ENCODE measurements around the gene CAND2.
A peak's percentile ranks its signal among the peaks of the same experiment; 100 is the strongest.
"Not testable (repeated sequence)": the region's sequence is repeated elsewhere in the genome, so short reads cannot be mapped to it uniquely, and the experiment has no call there.

Gene CAND2

GRCh38 chr3:12780751-12781150 lies 15.7 kb upstream of the CAND2 start:
- Histone ChIP-seq H3K4me3 (ENCODE audit: low read depth, low read length) (no peak overlapping the region), H3K27ac (no peak overlapping the region), H3K36me3 (replicated peaks) (no peaks in the 10 kb centered on the region), H3K27me3 (replicated peaks) (no peaks in the 10 kb centered on the region)
- TF ChIP-seq, protein P1, sequence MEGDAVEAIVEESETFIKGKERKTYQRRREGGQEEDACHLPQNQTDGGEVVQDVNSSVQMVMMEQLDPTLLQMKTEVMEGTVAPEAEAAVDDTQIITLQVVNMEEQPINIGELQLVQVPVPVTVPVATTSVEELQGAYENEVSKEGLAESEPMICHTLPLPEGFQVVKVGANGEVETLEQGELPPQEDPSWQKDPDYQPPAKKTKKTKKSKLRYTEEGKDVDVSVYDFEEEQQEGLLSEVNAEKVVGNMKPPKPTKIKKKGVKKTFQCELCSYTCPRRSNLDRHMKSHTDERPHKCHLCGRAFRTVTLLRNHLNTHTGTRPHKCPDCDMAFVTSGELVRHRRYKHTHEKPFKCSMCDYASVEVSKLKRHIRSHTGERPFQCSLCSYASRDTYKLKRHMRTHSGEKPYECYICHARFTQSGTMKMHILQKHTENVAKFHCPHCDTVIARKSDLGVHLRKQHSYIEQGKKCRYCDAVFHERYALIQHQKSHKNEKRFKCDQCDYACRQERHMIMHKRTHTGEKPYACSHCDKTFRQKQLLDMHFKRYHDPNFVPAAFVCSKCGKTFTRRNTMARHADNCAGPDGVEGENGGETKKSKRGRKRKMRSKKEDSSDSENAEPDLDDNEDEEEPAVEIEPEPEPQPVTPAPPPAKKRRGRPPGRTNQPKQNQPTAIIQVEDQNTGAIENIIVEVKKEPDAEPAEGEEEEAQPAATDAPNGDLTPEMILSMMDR (IDR thresholded peaks at IDR 0.05; ENCODE audit: low read depth, low read length, missing control alignments) = no peak
- in situ Hi-C loops (cut with HindIII; ENCODE audit: low pct_ligation_motif_present, low sequenced_read_pairs) = no loop called here
- DNase-seq = no peak

GRCh38 chr3:12782172-12782815 lies 14.2 kb upstream of the CAND2 start:
- in situ Hi-C loops (cut with HindIII; ENCODE audit: low pct_ligation_motif_present, low sequenced_read_pairs) = no loop called here
- TF ChIP-seq, protein P1 (IDR thresholded peaks at IDR 0.05; ENCODE audit: low read depth, low read length, missing control alignments) = no peak
- H3K27ac ChIP-seq = no peak overlapping the region
- no peak overlapping the region for H3K4me3 ChIP-seq (ENCODE audit: low read depth, low read length)
- no peaks in the 10 kb centered on the region for H3K36me3 ChIP-seq (replicated peaks)
- no peaks in the 10 kb centered on the region for H3K27me3 ChIP-seq (replicated peaks)
- DNase-seq = peak; percentile 68

DNA sequence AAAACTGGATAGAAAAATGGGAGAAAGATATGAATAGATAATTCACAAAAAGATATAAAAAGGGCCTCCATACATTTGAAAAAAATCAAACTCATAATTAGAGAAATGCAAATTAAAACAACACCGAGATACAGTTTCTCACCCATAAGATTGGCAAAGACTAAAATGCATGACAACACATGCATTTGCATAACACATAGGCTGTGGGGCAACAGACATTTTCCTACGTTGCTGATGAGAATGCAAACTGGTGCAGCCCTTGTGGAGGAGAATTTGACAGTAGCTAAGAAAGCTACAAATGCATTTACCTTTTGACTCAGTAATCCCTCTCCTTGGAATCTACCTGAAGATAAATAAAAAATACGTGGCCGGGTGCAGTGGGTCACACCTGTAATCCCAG lies 11.4 kb upstream of the CAND2 start:
- Histone ChIP-seq H3K27me3 (replicated peaks) (no peaks in the 10 kb centered on the region), H3K36me3 (replicated peaks) (no peaks in the 10 kb centered on the region), H3K4me3 (ENCODE audit: low read depth, low read length) (no peak overlapping the region), H3K27ac (no peak overlapping the region)
- no peak for DNase-seq
- in situ Hi-C loops (cut with HindIII; ENCODE audit: low pct_ligation_motif_present, low sequenced_read_pairs) = no loop called here
- TF ChIP-seq, protein P1 (IDR thresholded peaks at IDR 0.05; ENCODE audit: low read depth, low read length, missing control alignments) = no peak

DNA sequence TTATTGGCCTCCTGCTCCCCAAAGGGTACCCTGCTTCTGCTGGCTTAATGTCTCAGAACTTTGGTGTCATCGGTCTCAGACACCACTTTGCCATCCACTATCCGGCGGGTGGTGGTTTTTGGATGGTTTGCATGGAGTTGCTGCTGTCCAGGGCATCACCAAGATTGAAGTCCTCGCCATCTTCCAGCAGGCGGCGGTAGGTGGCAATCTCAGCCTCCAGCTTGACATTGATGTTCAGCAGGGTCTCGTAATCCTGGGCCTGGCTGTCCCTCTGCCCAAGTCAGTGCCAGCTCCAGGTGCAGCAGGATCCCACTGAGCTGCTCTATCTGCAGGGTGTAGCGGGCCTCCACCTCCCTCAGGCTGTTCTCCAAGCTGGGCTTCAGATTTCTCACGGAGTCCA lies 9.1 kb upstream of the CAND2 start:
- H3K27ac ChIP-seq; H3K27me3 ChIP-seq (replicated peaks); H3K4me3 ChIP-seq (ENCODE audit: low read depth, low read length); in situ Hi-C loops (cut with HindIII; ENCODE audit: low pct_ligation_motif_present, low sequenced_read_pairs); H3K36me3 ChIP-seq (replicated peaks): not testable (repeated sequence)
- TF ChIP-seq, protein P1 (IDR thresholded peaks at IDR 0.05; ENCODE audit: low read depth, low read length, missing control alignments) = peak; percentile 24
- peak; percentile 29 for DNase-seq

- H3K36me3 ChIP-seq (replicated peaks); H3K4me3 ChIP-seq (ENCODE audit: low read depth, low read length); H3K27me3 ChIP-seq (replicated peaks); in situ Hi-C loops (cut with HindIII; ENCODE audit: low pct_ligation_motif_present, low sequenced_read_pairs); DNase-seq; H3K27ac ChIP-seq: not testable (repeated sequence)
These were observed 8.4 kb upstream of the CAND2 start for GRCh38 chr3:12787967-12788690.

- no peak for DNase-seq
- in situ Hi-C loops (cut with HindIII; ENCODE audit: low pct_ligation_motif_present, low sequenced_read_pairs) = no loop called here
- Histone ChIP-seq H3K4me3 (ENCODE audit: low read depth, low read length) (no peak overlapping the region), H3K36me3 (replicated peaks) (no peaks in the 10 kb centered on the region), H3K27me3 (replicated peaks) (no peaks in the 10 kb centered on the region), H3K27ac (no peak overlapping the region)
- TF ChIP-seq, protein P1 (IDR thresholded peaks at IDR 0.05; ENCODE audit: low read depth, low read length, missing control alignments) = no peak
These were observed 5.0 kb upstream of the CAND2 start for GRCh38 chr3:12791430-12791829.

All from brain microvascular endothelial cell (primary cell).